ENCODE results near the gene VAPA.
A peak's percentile ranks its signal among the peaks of the same experiment; 100 is the strongest.

VAPA gene

DNA sequence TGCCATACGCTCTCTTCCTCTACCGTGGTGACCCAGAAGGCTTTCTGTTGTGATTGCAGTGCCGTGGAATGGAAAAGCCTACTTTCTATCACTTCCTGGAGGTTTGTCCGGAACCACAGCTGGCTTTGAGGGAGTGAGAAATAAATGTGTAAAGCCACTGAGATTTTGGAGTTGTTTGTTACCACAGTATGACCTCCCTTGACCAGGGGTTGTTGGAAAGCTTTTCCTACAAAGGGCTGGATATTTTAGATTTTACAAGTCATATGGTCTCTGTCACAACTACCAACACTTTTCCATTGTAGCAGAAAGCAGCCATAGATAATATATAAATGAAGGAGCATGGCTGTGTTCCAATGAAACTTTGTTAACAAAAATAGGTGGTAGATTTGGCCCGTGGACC, 70.3 kb downstream of the VAPA start:
- DNase-seq: no peak

DNA sequence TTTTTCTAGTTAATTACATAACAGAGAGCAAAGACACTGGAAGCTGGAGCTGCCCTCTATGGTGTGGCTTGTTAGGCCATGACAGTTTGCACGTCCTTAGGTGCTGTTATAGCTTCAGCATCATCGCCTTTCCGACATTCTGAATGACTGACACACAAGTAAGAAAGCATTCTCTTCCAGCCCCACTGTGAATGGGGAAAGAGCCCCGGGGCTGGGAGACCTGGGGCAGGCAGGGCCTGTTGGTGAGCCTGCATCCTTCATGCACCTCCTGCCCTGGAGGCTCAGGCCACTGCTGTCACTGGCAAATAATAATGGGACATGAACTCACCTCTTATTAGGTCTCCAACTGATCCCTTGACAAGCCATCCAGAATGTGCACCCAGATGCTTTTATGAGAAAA, 71.8 kb downstream of the VAPA start:
- no peak for DNase-seq

GRCh38 chr18:9986156-9986930, 72.5 kb downstream of the VAPA start:
- DNase-seq: no peak

DNA sequence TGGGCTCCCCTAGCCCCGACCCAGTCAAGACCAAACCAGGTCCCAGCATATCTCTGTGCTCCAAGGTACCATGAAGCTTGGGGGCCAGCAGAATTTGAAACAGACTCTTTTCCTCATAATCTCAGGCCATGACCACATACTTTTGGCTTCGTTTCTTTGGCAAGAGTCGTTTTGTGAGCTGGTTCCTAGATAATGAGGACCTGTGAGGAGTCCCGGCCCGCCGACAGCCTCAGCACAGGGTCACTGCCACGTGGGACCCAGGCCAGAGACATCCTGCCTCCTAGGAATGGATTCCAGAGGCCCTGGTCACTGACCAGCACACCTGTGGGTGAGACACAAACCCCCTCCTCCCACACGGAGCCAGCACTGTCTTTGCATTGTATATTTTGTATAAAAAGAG, 73.5 kb downstream of the VAPA start:
- DNase-seq: no peak

GRCh38 chr18:9987931-9988330, 74.1 kb downstream of the VAPA start:
- DNase-seq: no peak

- DNase-seq: no peak
These were observed 74.8 kb downstream of the VAPA start for GRCh38 chr18:9988665-9989064.

GRCh38 chr18:9989481-9989880, 75.7 kb downstream of the VAPA start:
- DNase-seq: no peak

DNA sequence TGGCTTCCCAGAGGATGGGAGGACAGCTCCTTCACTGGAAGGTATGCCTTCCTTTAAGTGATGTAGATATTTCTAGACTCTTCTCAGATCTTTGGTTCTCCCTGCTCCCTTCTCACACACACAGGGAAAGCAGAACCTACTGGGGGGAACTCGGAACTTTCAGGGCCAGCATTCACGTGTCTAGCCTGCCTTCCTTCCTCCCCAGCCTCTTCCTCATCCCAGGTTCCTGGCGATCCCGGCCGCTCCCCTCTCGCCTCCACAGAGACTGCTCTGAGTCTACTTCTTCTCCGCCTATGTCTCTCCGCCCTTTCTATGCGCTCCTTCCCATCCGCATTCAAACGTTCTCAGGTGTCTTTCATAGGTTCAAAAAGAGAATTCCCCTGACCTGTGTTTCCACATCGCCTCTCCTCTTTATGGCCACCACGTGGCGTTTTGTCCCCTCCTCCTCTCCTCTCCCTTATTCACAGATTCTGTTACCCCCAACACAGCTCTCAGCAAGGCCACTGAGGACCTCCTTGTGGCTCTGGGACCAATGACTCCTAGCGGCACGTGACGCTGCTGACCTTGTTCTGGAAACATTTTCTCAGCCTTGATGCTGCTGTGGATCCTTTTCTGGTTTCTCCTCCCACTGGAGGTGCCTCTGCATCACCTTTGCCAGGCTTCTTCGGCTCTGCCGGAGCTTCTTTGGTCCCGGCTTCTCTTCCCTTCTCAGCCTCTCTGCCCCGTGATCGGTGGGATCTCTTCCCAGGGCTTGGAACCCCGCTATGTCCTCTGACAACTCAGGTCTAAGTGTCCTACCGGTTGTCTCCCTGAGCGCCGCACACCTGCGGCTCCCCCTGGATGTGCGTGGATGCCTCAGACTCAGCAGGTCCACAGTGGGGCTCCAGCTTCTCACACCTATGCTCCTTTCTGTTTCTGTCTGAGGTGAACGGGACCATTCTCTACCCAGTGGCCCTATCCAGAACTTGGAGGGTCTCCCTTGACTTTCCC, 77.5 kb downstream of the VAPA start:
- DNase-seq: no peak

DNA sequence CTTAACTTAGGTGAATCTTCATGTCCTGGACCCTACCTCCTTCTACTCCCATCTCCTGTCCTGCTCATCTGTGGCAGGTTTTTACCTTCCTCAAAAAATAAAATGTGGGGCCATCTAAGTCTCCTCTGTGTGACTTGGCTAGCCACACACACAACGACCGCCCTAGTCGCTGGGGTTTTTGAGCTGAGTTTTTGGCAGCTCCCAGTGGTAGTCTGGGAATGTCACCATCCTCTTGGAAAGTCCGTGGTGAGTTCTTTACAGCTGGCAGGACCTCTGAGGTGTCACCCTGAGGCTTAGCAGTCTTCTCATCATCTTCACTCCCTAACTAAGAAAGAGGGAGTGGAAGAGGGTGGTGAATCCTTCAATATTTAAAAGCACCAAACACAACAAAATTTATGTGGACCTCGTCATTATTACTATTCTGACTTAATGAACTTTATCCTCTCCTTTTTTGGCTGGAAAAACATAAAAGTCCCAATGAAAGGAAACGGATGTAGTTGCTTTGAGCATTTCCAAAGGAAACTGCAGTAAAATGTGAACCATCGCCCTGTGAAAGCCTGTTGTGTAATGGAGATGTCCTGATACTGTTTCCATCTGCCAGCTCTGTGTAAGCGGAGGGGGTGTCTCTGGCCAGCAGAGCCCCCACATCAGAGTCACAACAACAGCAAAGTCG, 78.6 kb downstream of the VAPA start:
- DNase-seq: no peak

DNA sequence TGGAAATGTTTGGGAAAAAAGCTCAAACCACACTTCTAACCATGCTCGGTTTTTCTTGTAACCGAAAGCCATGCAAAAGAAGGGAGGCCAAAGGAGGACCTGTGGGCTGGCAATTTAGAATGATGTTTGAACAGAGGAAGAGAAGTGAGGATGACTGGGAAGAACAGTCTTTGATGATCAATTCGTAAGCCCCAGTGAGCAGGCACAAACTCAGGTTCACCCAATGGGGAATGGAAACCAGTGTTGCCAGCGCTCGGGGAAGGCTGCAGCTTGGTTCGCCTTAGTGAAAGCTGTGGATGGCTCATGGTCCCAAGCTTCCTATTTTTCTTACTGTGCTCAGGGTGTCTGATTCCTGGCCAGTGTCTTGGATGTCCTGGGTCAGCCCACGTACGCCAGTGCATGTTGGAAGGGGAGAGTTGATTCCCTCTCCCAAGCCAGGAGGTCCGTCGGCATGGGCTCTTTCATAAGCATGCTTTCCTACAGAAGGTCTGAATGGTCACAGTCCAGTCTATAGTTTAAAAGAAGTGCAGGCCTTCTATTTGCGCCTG, 79.2 kb downstream of the VAPA start:
- no peak for DNase-seq

DNA sequence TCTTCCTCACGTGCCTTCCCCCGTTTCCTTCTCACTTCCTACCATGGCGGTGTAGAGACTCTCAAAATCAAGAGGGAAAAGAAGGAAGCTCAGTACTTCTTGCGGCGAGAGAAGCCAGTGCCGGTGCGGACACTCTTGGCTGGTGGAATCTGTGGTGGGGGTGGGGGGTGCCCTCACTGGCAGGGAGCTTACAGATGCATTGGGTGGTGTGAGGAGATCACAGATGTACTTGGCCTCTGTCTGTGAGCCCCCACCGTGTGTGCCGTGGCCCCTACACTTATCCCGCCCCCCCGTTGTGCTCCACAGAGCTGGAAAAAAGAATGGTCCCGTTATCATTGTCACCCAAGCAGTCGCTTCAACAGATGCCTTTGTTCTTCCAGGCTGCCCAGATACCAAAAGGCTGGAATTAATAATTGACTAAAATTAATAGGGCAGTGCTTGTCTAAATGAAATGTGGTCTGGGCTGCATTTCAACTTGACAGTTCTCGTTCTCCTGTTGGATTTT, 79.8 kb downstream of the VAPA start:
- DNase-seq: no peak

- DNase-seq: no peak
These were observed 80.3 kb downstream of the VAPA start for GRCh38 chr18:9994026-9994570.

DNA sequence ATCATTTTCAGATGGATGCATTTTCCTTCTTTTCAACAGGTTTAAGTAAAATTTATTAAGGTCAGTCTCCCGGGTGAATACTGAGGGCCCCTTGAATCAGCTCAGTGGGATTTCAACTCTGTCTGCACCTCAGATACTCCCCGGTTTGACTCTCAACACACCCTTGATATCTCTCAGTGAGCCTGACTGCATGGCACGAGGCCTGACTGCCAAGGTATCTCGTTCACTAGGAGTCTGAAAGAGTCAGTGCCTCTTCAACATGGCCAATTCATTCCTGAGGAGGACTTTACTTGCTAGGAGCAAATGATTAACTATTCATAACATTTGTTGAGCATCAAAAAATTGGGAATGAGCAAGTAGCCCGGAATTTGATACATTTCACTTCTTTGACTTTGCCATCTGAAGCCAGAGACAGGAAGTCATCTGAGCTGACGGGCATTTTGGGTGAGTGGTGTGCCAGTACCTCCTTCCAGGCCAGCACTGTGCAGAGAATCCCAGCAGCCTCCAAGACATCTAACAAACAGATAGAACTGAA, 81.0 kb downstream of the VAPA start:
- no peak for DNase-seq

GRCh38 chr18:9995631-9996030, 81.8 kb downstream of the VAPA start:
- DNase-seq: no peak

DNA sequence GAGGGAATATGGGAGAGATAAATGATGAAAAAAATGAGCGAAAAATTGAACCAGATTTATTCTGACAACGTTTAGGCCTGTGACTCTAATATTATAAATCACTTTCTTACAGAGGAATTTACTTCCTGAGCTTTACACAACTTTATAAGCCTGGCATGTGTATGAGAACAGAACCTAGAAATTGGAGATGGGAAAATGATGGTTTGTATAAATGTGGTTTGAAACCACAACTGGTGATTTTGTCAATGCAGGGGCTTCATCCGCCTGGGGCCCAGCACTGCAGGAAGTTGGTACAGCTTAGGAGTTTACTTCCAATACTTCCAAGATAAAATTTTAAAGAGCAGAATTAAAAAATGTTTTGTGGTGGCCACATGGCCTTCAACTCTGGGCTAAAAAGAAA, 82.3 kb downstream of the VAPA start:
- no peak for DNase-seq

DNA sequence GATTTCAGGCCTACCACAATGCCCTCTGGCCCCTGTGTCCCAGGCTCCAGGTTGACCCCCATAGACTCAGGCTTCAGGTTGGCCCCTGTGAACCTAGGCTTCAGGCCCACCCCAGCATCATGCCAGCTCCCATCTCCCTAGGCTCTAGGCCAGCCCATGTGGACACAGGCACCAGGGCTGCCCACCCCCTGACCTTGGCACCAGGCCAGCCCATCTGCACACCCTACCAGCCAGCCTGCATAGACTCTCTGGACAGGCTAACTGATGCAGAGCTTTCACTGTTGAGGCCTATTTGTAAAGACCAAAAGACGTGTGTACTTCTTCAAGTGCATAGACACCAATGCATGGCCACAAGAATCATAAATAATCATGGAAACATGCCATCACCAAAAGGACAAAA, 83.9 kb downstream of the VAPA start:
- no peak for DNase-seq

DNA sequence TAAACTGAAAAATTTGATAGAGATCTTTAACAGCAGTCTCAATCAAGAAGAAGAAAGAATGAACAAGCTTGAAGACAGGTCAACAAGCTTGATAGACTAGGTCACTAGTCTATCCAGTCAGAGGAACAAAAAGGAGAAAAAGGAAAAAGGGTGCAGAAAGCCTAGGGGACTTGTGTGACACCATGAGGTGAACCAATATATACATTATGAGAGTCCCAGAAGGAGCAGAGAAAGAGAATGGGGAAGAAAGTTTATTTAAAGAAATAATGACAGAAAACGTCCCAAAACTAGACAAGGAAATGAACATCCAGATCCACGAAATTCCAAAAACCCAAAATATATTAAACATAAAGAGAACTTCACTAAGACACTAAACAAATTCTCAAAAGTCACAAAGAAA, 84.5 kb downstream of the VAPA start:
- no peak for DNase-seq

GRCh38 chr18:10002280-10002679, 88.5 kb downstream of the VAPA start:
- DNase-seq: no peak

DNA sequence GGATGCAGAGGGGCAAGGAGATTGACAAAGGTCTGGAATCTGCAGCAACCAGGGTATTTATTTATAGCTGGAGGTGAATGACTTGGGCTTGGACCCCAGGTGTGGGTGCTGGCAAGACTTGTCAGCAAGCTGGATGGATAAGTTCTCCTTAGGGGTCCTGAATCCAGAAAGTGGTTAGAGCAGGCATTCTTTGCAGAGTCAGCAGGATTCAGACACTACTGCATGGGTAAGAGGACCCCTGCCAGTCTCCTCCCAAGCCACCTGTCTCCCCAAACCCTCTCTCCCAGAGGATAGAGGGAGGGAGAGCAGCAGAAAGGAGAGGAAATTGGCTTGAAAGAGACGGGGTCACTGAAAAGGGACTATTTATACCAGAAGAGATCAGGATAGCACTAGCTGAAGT, 89.5 kb downstream of the VAPA start:
- DNase-seq: no peak

DNA sequence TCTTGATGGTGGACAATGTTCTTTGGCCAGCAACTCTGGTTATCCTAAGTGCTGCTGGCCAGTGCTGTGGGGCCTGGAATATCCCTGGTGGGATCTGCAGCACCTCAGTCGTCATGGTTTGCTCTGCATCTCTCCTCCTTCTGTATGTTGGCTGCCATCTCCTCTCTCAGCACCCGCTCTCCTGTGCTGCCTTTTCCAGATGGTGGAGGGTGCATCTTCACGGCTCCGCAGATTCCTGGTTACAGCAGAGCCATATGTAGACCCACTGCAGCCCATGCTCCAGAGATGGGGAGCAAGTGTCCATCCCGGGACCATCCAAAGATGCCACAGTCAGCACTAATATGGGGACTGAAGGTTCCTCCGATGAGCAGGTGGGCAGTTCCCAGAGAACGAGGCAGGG, 90.0 kb downstream of the VAPA start:
- no peak for DNase-seq

- peak; percentile 98 to 99 for DNase-seq
These were observed 92.6 kb downstream of the VAPA start for GRCh38 chr18:10006311-10006893.

Data from NCI-H524 (cell line).